ENCODE measurements around the gene MRPL23.

MRPL23 gene

GRCh38 chr11:1959786-1960185 lies 12.7 kb downstream of the MRPL23 start:
- no peak for FAIRE-seq

GRCh38 chr11:1963864-1964263 lies 16.7 kb downstream of the MRPL23 start:
- no peak for FAIRE-seq

GRCh38 chr11:1964348-1964747 lies 17.2 kb downstream of the MRPL23 start:
- no peak for FAIRE-seq

- no peak for FAIRE-seq
Measured at GRCh38 chr11:1964955-1965354, 17.8 kb downstream of the MRPL23 start.

- FAIRE-seq, result no peak
Measured at GRCh38 chr11:1966531-1966930, 19.4 kb downstream of the MRPL23 start.

- no peak for FAIRE-seq
Measured at GRCh38 chr11:1967641-1968225, 20.6 kb downstream of the MRPL23 start.

GRCh38 chr11:1968454-1969002 lies 21.4 kb downstream of the MRPL23 start:
- no peak for FAIRE-seq

- FAIRE-seq, result no peak
Measured at GRCh38 chr11:1969035-1969434, 21.9 kb downstream of the MRPL23 start.

GRCh38 chr11:1969776-1970175 lies 22.6 kb downstream of the MRPL23 start:
- FAIRE-seq, result no peak

GRCh38 chr11:1970956-1971355 lies 23.8 kb downstream of the MRPL23 start:
- FAIRE-seq, result no peak

GRCh38 chr11:1975185-1975584 lies 28.1 kb downstream of the MRPL23 start:
- no peak for FAIRE-seq

- no peak for FAIRE-seq
Measured at GRCh38 chr11:1978720-1979473, 31.8 kb downstream of the MRPL23 start.

- no peak for FAIRE-seq
Measured at GRCh38 chr11:1979607-1980006, 32.5 kb downstream of the MRPL23 start.

GRCh38 chr11:1982873-1983600 lies 35.9 kb downstream of the MRPL23 start:
- FAIRE-seq, result no peak

- no peak for FAIRE-seq
Measured at GRCh38 chr11:1983601-1983961, 36.4 kb downstream of the MRPL23 start.

- FAIRE-seq, result no peak
Measured at GRCh38 chr11:1987024-1987423, 39.9 kb downstream of the MRPL23 start.

GRCh38 chr11:1988174-1988573 lies 41.0 kb downstream of the MRPL23 start:
- FAIRE-seq, result no peak

GRCh38 chr11:1988667-1989317 lies 41.7 kb downstream of the MRPL23 start:
- FAIRE-seq, result no peak

- no peak for FAIRE-seq
Measured at GRCh38 chr11:1989953-1990352, 42.8 kb downstream of the MRPL23 start.

GRCh38 chr11:1990872-1991578 lies 43.9 kb downstream of the MRPL23 start:
- FAIRE-seq, result no peak

GRCh38 chr11:1992111-1992510 lies 45.0 kb downstream of the MRPL23 start:
- no peak for FAIRE-seq

- FAIRE-seq, result no peak
Measured at GRCh38 chr11:1994121-1994520, 47.0 kb downstream of the MRPL23 start.

GRCh38 chr11:1997755-1998154 lies 50.6 kb downstream of the MRPL23 start, which contains the start of gene H19:
TSS of gene H19 (minus strand) at chr11:1997842.
- FAIRE-seq, result no peak
